HG02870 (cell line): ENCODE data around the gene SCYGR1.
"Not testable (repeated sequence)": the region's sequence is repeated elsewhere in the genome, so short reads cannot be mapped to it uniquely, and the experiment has no call there.

Source experiments
- ATAC-seq: cut with Tn5 transposase; IDR thresholded peaks from one replicate; pipeline ENCODE4 v1.9.1; 2021; ENCODE audit warnings: mild to moderate bottlenecking, moderate library complexity; ENCODE audit not compliant: unreplicated experiment

Gene SCYGR1

DNA sequence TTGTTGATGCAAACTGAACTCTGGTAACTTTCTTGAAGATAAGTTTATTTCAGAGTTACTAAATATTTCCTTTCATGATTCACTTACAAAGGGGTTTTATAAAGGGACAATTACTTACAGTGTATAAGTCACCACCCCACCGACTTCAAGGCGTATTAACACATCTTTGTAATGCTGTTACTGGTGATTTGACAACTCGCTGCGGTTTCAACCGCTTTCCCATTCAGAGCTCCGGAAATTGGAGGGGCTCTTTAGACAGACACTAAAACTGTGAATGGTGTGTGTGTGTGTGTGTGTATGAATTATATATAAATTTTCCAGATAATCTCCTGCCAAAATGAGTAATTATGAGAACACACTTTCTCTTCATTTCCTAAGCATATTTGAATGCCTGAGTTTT is 13.6 kb downstream of the SCYGR1 start:
- no peak for ATAC-seq

- no peak for ATAC-seq
These were observed 14.4 kb downstream of the SCYGR1 start for GRCh38 chr2:227373389-227373788.

DNA sequence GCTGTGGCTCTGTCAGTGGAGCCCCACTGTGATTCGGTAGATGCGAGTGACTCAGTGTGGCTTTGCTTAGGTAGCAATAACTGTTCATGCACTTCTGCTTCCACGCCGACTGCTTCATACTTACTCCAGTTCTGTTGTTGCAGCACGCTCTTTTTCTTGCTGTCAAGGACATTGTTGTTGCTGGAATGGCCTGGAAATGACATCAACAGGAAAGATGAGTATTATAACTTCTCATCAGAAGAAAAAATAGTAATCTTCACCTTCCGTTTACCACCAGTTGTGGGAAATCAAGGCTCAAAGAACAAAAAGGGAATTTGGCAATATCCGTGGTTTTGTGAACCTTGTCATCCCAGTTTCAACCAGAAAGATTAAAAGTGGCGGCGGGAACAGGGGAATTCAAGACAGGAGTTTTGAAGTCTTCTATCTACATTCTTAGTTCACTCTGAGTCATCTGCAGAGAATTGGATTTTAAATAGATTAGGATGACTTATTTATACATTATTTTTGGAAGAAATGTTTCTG is 16.9 kb downstream of the SCYGR1 start:
- no peak for ATAC-seq

GRCh38 chr2:227370092-227370491 is 17.7 kb downstream of the SCYGR1 start:
- no peak for ATAC-seq

DNA sequence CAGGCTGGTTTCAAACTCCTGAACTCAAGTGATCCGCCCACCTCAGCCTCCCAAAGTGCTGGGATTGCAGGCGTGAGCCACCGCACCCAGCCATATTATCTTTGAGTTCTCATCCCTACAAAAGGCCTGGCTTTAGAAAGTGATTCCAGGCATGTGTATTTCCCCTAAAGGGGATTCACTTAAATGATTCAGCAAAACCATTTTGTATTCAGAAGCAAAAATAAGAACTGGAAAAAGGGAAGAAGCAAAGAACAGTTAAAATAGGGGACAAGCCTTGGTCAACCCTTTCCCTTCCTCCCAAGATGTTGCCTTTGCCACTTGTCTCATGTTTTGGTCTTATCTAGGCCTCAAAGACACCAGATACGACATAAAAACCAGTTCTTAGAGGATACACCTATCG is 19.2 kb downstream of the SCYGR1 start:
- no peak for ATAC-seq

DNA sequence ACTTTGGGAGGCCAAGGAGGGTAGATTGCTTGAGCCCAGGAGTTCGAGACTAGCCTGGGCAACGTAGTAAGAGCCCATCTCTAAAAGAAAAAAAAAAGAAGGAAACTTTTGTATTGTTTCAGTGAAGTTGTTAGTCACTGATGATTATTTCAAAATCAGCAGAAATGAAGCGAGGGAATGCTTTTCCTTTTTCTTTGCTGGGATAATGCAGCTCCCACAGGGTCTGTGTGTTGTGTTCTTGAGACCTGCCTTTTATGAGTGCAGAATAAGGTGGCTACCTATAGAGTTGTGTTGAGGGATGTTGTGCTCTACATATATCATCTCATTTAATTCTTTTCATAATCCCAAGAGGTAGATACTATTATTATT is 20.3 kb downstream of the SCYGR1 start:
- ATAC-seq, result no peak

GRCh38 chr2:227366769-227367426 is 20.9 kb downstream of the SCYGR1 start:
- no peak for ATAC-seq

GRCh38 chr2:227365833-227366232 is 21.9 kb downstream of the SCYGR1 start:
- no peak for ATAC-seq

DNA sequence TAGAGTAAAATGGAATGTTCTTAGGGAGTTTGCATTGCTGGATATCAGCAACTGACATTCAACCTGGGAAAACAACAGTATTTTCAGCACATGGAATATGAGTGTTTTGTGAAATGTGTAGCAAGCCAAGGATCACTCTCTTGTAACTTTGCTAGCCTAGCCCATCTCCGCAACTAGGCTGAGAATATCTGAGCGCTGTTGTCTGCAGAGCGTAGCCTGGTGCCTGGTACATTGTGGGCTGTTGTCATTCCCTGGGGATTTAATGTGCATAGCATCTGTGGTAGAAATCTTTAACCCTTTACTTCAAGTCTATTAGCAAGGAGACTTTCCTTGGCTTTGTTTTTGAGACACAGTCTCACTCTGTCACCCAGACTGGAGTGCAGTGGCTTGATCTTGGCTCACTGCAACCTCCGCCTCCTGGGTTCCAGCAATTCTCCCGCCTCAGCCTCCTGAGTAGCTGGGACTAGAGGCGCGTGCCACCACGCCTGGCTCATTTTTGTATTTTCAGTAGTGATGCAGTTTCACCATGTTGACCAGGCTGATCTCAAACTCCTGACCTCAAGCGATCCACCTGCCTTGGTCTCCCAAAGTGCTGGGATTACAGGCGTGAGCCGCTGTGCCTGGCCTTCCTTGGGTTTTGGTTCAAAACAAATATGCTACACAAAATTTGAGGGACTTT is 23.0 kb downstream of the SCYGR1 start:
- not testable (repeated sequence) for ATAC-seq

DNA sequence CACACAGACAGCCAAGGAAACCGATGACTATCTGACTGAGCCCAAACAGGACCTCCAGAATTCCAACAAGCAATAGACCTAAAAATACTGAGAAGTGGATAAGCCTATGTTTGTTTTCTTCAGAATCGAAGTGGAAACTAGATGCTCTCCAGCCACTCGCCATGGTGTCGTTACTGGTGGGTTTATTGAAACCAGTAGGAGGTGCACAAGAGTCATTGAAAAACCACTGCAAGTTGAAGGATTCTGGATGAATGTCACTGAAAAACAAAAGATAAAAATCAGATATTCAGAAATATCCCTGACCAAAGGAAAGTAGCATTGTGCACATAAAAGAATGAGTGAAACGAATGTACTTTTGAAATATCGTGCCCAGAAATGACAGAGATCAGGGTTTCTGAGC is 24.0 kb downstream of the SCYGR1 start:
- no peak for ATAC-seq

DNA sequence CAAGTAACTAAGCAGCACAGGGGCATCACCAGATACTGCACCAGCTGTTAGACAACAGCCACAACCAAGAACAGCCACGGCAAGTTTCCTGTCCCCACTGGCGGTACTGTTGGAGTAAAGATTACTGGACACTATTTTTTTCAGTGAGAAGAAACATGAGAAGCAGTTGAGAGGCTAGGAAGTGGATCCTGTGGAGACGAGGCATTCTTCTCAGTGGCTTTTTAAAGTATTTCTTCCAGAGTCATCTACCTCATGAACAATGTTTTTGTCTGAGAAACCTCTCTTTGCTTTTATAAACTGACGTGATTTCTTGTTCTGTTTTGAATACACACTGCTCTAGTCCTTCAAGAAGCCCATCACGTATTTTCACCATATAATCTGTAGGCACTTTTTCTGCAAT is 27.4 kb downstream of the SCYGR1 start:
- no peak for ATAC-seq

DNA sequence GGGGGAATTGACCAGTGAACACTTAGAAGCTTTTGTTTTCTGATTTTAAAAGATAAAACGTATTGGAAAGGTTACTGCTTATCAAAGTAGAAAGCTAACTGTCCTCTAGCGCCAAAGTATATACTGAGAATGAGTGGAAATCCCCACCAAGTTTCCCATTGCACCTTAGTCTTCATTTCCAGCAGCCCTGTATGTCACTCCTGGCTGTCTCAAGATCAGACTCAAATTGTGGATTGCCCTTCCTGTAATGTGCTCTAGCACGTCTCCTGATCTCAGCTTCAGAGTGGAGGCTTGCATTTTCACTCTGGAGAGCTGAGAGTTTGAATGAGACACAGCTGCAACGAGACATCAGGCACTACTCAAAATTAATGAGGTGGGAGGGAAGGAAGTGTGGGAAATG is 36.1 kb downstream of the SCYGR1 start:
- peak; percentile 87 for ATAC-seq

GRCh38 chr2:227349989-227350612 is 37.6 kb downstream of the SCYGR1 start:
- no peak for ATAC-seq

- no peak for ATAC-seq
These were observed 39.4 kb downstream of the SCYGR1 start for GRCh38 chr2:227348324-227348723.

DNA sequence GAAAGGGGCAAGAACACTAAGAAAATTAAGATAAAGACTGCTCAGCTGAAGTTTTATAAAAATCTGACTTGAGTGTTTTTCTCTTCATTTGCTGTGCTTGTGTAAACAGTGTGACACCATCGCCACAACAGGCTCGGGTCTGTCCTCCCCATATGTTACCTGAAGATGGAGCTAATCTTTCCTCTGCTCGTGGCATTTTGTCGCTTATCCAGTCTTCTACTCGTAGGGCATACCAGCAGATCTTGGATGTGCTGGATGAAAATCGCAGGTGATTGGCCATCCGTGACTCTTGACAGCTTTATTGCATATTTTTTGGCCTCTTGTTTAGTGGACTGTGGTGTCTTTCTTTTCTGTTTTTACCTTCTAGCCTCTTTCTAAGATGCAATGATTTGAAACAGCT is 40.6 kb downstream of the SCYGR1 start:
- ATAC-seq, result no peak

- no peak for ATAC-seq
These were observed 43.5 kb downstream of the SCYGR1 start for GRCh38 chr2:227344231-227344630.

- no peak for ATAC-seq
These were observed 46.2 kb downstream of the SCYGR1 start for GRCh38 chr2:227341553-227341952.

GRCh38 chr2:227340106-227340505 is 47.6 kb downstream of the SCYGR1 start:
- no peak for ATAC-seq

DNA sequence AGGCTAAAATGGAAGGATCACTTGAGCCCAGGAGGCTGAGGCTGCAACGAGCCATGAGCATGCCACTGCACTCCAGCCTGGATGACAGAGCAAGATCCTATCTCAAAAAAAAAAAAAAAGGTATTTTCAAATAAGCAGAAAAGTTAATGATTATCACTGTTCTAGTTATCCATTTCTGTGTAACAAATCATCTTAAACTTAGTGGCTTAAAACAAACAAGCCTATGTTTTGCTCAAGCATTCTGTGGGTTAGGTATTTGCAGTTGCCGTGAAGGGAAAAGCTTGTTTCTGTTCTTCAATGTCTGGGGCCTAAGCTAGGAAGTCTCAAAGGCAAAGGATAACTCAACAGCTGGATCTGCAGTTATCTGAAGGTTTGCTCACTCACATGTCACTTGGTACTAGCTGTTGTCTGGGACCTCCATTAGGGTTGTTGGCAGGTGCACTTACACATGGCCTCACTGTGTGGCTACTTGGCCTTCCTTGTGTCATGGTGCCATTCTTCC is 48.6 kb downstream of the SCYGR1 start:
- no peak for ATAC-seq
